VCaP (cell line): ENCODE data around the gene FRK.

Experiments used
- H3K27ac ChIP-seq: fragments of 450-650 bp; 2 replicates; pipeline ENCODE4 v1.5.1; 2017
- TF ChIP-seq, protein P1 (sequence below): fragments of 450-650 bp; conservative IDR thresholded peaks from 2 replicates; pipeline ENCODE4 v1.5.1; 2017; ENCODE audit warnings: mild to moderate bottlenecking, moderate library complexity

The FRK gene

GRCh38 chr6:115882771-115883170, 177.9 kb downstream of the FRK start:
- H3K27ac ChIP-seq, result no peak overlapping the region
- TF ChIP-seq, protein P1, sequence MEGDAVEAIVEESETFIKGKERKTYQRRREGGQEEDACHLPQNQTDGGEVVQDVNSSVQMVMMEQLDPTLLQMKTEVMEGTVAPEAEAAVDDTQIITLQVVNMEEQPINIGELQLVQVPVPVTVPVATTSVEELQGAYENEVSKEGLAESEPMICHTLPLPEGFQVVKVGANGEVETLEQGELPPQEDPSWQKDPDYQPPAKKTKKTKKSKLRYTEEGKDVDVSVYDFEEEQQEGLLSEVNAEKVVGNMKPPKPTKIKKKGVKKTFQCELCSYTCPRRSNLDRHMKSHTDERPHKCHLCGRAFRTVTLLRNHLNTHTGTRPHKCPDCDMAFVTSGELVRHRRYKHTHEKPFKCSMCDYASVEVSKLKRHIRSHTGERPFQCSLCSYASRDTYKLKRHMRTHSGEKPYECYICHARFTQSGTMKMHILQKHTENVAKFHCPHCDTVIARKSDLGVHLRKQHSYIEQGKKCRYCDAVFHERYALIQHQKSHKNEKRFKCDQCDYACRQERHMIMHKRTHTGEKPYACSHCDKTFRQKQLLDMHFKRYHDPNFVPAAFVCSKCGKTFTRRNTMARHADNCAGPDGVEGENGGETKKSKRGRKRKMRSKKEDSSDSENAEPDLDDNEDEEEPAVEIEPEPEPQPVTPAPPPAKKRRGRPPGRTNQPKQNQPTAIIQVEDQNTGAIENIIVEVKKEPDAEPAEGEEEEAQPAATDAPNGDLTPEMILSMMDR, result no peak

GRCh38 chr6:115882174-115882573, 178.5 kb downstream of the FRK start:
- TF ChIP-seq, protein P1, result no peak
- H3K27ac ChIP-seq, result no peak overlapping the region
